GM06990 (cell line): ENCODE data around the gene ATP5F1B.

Experiments used
- DNase-seq: peaks from one replicate; pipeline ENCODE4 v3.0.0-alpha.2; 2011; ENCODE audit not compliant: insufficient read length; ENCODE audit errors: extremely low read depth
- H3K27me3 ChIP-seq: replicated peaks from 2 replicates; pipeline ENCODE4 v1.6.0; 2011; ENCODE audit warnings: low read length; ENCODE audit not compliant: control insufficient read depth, insufficient read depth
- H3K36me3 ChIP-seq: 2 replicates; pipeline ENCODE4 v1.5.1; 2011; ENCODE audit warnings: low read length; ENCODE audit not compliant: control insufficient read depth, insufficient read depth
- H3K4me3 ChIP-seq: replicated peaks from 2 replicates; pipeline ENCODE4 v1.5.1; 2011; ENCODE audit warnings: low read depth, mild to moderate bottlenecking, control low read depth, low read length
- TF ChIP-seq, protein P1 (sequence below): IDR thresholded peaks from 2 replicates; pipeline ENCODE4 v1.5.1; 2011; ENCODE audit warnings: low read length, control low read depth, mild to moderate bottlenecking, inconsistent platforms; ENCODE audit not compliant: insufficient read depth, poor library complexity, severe bottlenecking

The ATP5F1B gene

DNA sequence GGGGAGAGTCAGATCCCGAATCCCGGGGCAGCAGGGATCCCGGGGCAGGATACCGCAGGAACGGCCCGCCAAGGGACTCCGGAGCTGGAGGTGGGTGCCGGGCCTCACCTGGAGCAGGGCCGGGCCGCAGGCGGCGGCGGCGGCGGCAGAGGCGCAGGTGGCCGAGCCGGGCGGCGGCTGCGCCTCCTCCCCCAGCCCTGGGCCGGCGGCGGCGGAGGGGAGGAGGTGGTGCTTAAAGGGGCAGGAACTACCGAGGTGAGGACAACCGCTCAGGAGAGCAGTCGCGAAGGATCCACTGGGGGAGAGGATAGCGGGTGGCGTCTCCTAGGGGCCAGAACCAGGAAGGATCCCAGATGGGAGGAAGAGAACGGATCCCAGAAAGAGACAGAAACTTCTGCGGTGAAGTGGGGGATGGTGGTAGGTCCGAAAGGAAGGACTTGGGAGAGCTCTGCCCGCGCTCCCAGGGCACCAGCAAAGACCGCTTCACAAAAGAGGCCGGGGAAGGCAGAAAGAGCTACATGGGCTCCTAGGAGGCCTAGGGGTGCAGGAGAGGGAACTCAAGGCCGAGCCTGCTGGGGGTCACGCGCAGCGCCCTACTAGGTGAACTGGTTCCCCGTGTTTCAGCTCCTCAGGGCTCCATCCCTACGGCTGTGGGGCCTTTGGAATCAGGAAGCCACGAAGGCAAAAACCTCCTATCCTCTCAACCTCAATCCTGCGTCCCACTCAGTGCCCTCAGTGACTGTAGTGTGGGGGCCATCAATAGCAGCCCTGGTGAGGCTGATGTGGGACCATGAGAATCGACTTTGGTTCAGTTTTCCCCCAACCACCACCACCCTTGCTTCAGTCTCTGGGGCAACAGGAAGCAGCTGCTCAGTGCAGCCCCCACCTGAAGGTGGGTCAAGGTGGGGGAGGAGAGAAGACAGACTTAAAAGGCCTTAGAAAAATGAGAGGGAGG, 10.7 kb downstream of the ATP5F1B start:
- no peaks in the 10 kb centered on the region for H3K27me3 ChIP-seq
- peak; percentile 84 for DNase-seq
- TF ChIP-seq, protein P1, sequence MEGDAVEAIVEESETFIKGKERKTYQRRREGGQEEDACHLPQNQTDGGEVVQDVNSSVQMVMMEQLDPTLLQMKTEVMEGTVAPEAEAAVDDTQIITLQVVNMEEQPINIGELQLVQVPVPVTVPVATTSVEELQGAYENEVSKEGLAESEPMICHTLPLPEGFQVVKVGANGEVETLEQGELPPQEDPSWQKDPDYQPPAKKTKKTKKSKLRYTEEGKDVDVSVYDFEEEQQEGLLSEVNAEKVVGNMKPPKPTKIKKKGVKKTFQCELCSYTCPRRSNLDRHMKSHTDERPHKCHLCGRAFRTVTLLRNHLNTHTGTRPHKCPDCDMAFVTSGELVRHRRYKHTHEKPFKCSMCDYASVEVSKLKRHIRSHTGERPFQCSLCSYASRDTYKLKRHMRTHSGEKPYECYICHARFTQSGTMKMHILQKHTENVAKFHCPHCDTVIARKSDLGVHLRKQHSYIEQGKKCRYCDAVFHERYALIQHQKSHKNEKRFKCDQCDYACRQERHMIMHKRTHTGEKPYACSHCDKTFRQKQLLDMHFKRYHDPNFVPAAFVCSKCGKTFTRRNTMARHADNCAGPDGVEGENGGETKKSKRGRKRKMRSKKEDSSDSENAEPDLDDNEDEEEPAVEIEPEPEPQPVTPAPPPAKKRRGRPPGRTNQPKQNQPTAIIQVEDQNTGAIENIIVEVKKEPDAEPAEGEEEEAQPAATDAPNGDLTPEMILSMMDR = peak; percentile 32
- peak overlapping the region; percentile 86 for H3K4me3 ChIP-seq
- peaks cover 9% of the 10 kb centered on the region for H3K36me3 ChIP-seq

DNA sequence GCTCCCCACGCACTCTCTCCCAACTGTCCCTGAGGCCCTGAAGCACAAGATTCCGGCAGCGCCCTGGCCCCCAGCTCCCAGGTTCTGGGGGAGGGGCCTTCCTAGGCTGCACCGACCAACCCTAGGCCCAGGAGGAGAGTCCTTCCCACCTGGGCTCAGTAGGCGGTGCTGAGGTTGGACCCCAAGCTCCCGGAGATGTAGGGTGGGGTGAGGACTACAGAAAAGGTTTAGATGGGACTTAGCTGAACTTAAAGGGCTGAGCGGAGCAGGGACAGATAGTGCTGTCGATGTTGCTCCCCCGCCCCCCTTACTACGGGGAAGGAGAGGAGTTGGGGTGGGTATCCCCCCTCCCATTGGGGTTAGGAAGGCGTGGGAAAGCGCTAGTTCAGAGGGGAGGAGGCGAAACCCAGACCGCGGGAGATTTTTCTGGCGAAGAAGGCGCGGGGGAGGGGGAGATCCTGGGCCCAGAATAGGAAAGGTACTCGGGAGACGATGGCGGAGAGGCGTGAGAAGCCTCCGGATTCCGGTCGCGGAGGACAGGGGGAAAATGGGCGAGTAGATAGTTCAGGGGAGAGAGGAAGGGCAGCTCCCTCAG, 11.4 kb downstream of the ATP5F1B start:
- peak; percentile 41 for DNase-seq
- Histone ChIP-seq H3K36me3 (peaks cover 4% of the 10 kb centered on the region), H3K4me3 (peak overlapping the region; percentile 86), H3K27me3 (no peaks in the 10 kb centered on the region)
- TF ChIP-seq, protein P1 = no peak

DNA sequence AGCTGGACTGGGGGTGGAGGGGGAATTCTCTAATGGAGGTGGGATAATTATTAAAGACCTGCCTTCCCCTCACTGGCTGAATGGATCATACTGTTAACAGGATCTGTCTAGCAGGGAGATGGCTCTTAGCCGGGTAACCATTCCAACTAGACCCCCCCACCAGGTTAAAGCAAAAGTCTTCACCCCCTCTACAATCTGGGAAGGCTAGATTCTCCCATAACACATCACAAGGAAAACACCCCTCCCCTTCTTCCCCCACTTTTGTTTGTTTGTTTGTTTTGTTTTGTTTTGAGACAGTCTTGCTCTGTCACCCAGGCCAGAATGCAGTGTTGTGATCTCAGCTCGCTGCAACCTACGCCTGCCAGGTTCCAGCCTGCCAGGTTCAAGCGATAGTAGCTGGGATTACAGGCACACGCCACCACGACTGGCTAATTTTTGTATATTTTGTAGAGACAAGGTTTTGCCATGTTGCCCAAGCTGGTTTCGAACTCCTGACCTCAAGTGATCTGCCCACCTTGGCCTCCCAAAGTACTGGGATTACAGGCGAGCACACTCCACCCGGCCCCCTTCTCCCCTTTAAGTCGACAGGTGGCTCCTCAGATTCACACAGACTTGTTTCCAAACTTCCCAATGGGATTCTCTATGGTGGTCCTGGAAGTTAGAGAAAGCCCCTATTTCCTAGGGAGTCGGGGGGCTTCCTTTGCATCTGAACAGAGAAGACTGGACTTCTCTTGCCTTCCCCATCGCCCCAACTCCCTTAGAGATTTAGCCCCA, 12.1 kb downstream of the ATP5F1B start:
- Histone ChIP-seq H3K27me3 (no peaks in the 10 kb centered on the region), H3K4me3 (peak overlapping the region; percentile 86), H3K36me3 (peaks cover 4% of the 10 kb centered on the region)
- no peak for DNase-seq
- TF ChIP-seq, protein P1 = no peak

DNA sequence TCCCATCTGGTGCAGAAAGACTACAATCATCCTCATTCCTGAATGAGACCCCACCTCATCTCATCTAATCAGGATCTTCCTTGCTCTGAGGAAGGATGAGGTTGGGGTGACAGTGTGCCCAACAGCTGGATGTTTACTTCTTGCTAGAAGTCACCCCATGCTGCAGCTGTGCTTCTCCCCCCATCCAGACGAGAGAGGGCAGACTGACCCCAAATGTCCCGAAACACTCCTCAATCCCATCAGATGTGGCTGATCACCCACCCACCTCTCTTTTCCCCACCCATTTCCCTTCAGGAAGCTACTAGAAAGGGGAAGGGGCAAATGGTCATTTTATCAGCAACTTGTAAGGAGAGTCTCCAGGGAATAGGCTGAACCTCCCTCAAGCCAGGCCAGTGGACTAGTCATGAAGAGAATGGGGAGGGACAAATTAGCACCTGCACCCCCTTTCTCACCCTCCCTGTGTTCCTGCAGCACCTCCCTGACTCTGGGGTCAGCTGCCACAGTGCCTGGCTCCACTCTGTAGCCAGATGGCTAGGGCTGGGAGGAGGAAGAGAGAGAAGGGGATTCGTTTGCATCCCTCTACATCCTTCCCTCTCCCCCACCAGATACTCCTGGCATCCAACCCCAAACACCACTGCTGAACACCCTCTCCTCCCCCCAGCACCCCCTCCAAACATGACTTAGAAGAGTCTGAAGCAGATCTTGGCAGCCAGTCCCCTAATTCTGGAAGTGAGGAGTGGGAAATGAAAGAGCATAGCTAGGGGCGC, 12.9 kb downstream of the ATP5F1B start:
- H3K4me3 ChIP-seq = peak overlapping the region; percentile 86
- peak; percentile 29 for DNase-seq
- TF ChIP-seq, protein P1 = no peak
- no peaks in the 10 kb centered on the region for H3K27me3 ChIP-seq
- no peaks in the 10 kb centered on the region; the same call in none of the 2 replicates for H3K36me3 ChIP-seq
